Spleen (tissue), 13 donors: ENCODE results near the gene TXNRD2. TPM values are rescaled to one million over a fixed set of nuclear protein-coding genes. Genes with fewer than 3 reads are reported as not detected.

ENCODE experiments used
- DNase-seq: peaks from one replicate; pipeline ENCODE4 v3.0.0-alpha.2; 2020
- H3K27ac ChIP-seq, 8 donors: fragments of 200-600 bp; sonication (generic) in 7 of 8; 1 replicate in 4 of 8; 2 replicates in 4 of 8; pipeline versions ENCODE4 v1.5.0 to v1.8.0; 2016 to 2021; ENCODE audit warnings: inconsistent platforms in 4 of 8, mild to moderate bottlenecking in 4 of 8, moderate library complexity in 1 of 8
- H3K27me3 ChIP-seq, 7 donors: fragments of 200-600 bp; sonication (generic) in 6 of 7; replicated peaks in 1 of 7; 1 replicate in 4 of 7; 2 replicates in 3 of 7; pipeline versions ENCODE4 v1.5.0 to v1.8.0; 2016 to 2021; ENCODE audit warnings: inconsistent platforms in 3 of 7, mild to moderate bottlenecking in 1 of 7
- H3K36me3 ChIP-seq, 6 donors: fragments of 200-600 bp; sonication (generic) in 5 of 6; 1 replicate in 4 of 6; 2 replicates in 2 of 6; pipeline versions ENCODE4 v1.5.0 to v1.8.0; 2016 to 2021; ENCODE audit warnings: inconsistent platforms in 2 of 6
- H3K4me1 ChIP-seq, 6 donors: fragments of 200-600 bp; sonication (generic) in 5 of 6; 1 replicate in 3 of 6; 2 replicates in 3 of 6; pipeline versions ENCODE4 v1.5.0 to v1.8.0; 2016 to 2021; ENCODE audit warnings: inconsistent platforms in 3 of 6
- H3K4me3 ChIP-seq, 8 donors: fragments of 200-600 bp; sonication (generic) in 7 of 8; 1 replicate in 4 of 8; 2 replicates in 4 of 8; pipeline versions ENCODE4 v1.5.0 to v1.8.0; 2016 to 2021; ENCODE audit warnings: inconsistent platforms in 4 of 8, mild to moderate bottlenecking in 4 of 8, moderate library complexity in 2 of 8
- H3K9me3 ChIP-seq, 8 donors: fragments of 200-600 bp; sonication (generic) in 7 of 8; 1 replicate in 4 of 8; 2 replicates in 4 of 8; pipeline versions ENCODE4 v1.5.0 to v1.8.0; 2016 to 2021; ENCODE audit warnings: inconsistent platforms in 4 of 8
- POLR2A ChIP-seq, 3 donors: fragments of 450-650 bp; IDR thresholded peaks; one replicate each; pipeline ENCODE4 v1.5.1; 2017; ENCODE audit warnings: antibody characterized with exemption in 3 of 3, mild to moderate bottlenecking in 1 of 3
- POLR2AphosphoS5 ChIP-seq, 3 donors: sonication (generic); formaldehyde crosslinking; IDR thresholded peaks; one replicate each; pipeline ENCODE4 v1.5.1; 2017; ENCODE audit warnings: antibody characterized with exemption in 3 of 3
- WGBS, 5 donors: extraction: QIAGEN DNeasy Blood & Tissue Kit in 3 of 5; methylation state at CpG; one replicate each; pipeline versions ENCODE4 v1.1.5 to v1.1.7; 2013 to 2018; 5-methylcytosine and 5-hydroxymethylcytosine counted together
- intact Hi-C: fragments of 100-400 bp; cut with DNase I; formaldehyde crosslinking; loops from one replicate; pipeline ENCODE4 v1.15.0; 2023; ENCODE audit warnings: low total_unique reads
- long read RNA-seq, 2 donors: transcript quantifications; one replicate each; lab custom pipeline, GENCODE V29; 2026
- polyA plus RNA-seq, 3 donors: library from polyadenylated mRNA; stranded (reverse); fragments of 200-250 nt; gene quantifications; one replicate each; pipeline ENCODE4 v1.2.1, GENCODE V29; 2013
- total RNA-seq, 7 donors: library from RNA; depleted of rRNA in 3 of 7; stranded (reverse); fragments of >200 nt in 3 of 7; fragmentation: NEBNext Ultra II Directional in 4 of 7; extraction: Animal tissue kit (Norgen Biotek cat#: 25700) in 4 of 7; gene quantifications; one replicate each; pipeline versions ENCODE4 v1.1.0 to v1.2.1, GENCODE V29; 2016 to 2021
- TF ChIP-seq, protein P1 (sequence below), 11 experiments: fragments of 200-600 bp in 7 of 11; fragments of 450-650 bp in 4 of 11; sonication (generic) in 4 of 11; IDR thresholded peaks in 8 of 11; conservative IDR thresholded peaks in 3 of 11; 1 replicate in 7 of 11; 2 replicates in 4 of 11; pipeline versions ENCODE4 v1.4.0 to v1.8.0; 2016 to 2021; ENCODE audit warnings: antibody characterized with exemption in 11 of 11, inconsistent platforms in 4 of 11, mild to moderate bottlenecking in 1 of 11
- donor health status: healthy with polysubstance abuse.
- donor health status: DM: no; HTN: no; CAD: no; lungs with moderate emphysema.
- donor health status: DM: no; HTN: no; CAD: no.
- donor health status: Bipolar disorder and iron deficiency.
- donor health status: healthy.
- donor health status: DM: no; HTN: no; CAD: no.
- donor health status: DM: yes; HTN: yes; CAD: no.

Gene TXNRD2
- total RNA-seq (10 to 100 TPM; 21.6 to 44.8 (median 34.9) TPM), polyA plus RNA-seq (10 to 100 TPM; 23.3 to 45.9 (median 45.0) TPM)
- long read RNA-seq, donor 1, partial matches to known transcripts = 129 of 184 reads
- long read RNA-seq, donor 1, other reads (novel, unspliced or antisense) = 53 of 184 reads
- long read RNA-seq, donor 2, partial matches to known transcripts = 0 of 3 reads
- long read RNA-seq, donor 2, other reads (novel, unspliced or antisense) = 0 of 3 reads

DNA sequence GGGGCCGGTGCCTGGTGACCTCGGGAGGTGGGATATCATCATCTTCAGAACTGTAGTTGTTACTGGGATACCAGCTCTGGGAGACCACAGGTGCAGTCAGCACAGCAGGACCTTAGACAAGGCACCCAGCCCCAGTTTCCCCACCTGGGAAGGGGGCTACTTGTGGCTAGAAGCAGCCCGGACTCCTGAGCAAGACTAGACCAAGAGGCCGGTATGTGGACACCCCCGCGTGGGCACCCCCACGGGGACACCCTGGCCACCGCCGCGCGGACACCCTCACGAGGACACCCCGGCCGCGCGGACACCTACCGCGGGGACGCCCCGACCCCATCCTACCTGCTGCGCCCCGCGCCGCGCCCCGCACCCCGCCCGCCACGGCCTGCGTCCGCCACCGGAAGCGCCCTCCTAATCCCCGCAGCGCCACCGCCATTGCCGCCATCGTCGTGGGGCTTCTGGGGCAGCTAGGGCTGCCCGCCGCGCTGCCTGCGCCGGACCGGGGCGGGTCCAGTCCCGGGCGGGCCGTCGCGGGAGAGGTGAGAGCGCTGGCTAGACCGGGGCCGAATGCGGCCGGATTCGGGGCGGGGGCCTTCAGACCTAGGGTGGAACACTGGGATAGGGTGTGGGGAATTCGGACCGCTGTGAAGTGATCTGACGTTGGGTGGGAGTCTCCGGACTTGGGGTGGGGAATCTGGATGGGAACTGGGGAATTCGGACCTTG is at the start of gene TXNRD2, which contains the start of gene COMT:
TXNRD2 (minus strand) TSS at position 454 of the 718 bp plus-strand sequence; CDS start at position 439, 15 bp downstream.
COMT (plus strand) TSS at position 408 of the 718 bp plus-strand sequence. CDS start 20,755 bp downstream, outside the sequence.
- Histone ChIP-seq H3K27ac (peak within 1 kb of the TSS; percentile 76 to 95 (median 90)), H3K9me3 (peaks cover 0 to 2% (median under 1%) of the 10 kb centered on the region in 8 donors), H3K4me3 (peak within 1 kb of the TSS; percentile 64 to 81 (median 74)), H3K36me3 (peaks cover 0 to 14% (median 0%) of the 10 kb centered on the region in 6 donors), H3K4me1 (peaks cover 23 to 83% (median 41%) of the 10 kb centered on the region in 6 donors), H3K27me3 (no peaks in the 10 kb centered on the region)
- intact Hi-C loops = no loop called here
- WGBS, 5 donors = 0 to 2% (median 1%) methylated on average over 39 to 63 of the region's 63 CpGs
- peak; percentile 95 for DNase-seq
- TF ChIP-seq POLR2AphosphoS5 (IDR thresholded peaks at IDR 0.05) (peak; percentile 78 to 84 (median 84)), POLR2A (IDR thresholded peaks at IDR 0.05) (peak in 1 of 3 donors; percentile 43)
- TF ChIP-seq, protein P1, sequence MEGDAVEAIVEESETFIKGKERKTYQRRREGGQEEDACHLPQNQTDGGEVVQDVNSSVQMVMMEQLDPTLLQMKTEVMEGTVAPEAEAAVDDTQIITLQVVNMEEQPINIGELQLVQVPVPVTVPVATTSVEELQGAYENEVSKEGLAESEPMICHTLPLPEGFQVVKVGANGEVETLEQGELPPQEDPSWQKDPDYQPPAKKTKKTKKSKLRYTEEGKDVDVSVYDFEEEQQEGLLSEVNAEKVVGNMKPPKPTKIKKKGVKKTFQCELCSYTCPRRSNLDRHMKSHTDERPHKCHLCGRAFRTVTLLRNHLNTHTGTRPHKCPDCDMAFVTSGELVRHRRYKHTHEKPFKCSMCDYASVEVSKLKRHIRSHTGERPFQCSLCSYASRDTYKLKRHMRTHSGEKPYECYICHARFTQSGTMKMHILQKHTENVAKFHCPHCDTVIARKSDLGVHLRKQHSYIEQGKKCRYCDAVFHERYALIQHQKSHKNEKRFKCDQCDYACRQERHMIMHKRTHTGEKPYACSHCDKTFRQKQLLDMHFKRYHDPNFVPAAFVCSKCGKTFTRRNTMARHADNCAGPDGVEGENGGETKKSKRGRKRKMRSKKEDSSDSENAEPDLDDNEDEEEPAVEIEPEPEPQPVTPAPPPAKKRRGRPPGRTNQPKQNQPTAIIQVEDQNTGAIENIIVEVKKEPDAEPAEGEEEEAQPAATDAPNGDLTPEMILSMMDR (IDR thresholded peaks at IDR 0.05 in 8 of 11, conservative IDR thresholded peaks at IDR 0.05 in 3 of 11) = peak in 1 of 11 experiments; percentile 15

DNA sequence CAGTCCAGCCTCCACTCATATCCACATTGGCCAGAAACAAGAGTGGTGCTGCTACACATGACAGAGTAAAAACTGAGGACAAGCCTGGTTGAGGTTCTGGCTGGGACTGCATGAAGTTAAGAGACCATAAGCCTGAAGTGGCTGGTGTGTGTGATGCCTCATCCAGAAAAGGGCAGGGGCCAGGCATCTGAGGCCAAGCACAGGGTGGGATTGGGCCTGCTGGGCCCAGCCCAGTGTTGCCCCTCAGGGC is 49.7 kb upstream of the TXNRD2 start:
- Histone ChIP-seq H3K4me1 (peaks cover under 1 to 44% (median 19%) of the 10 kb centered on the region in 6 donors), H3K9me3 (no peaks in the 10 kb centered on the region), H3K4me3 (no peak overlapping the region), H3K27me3 (peaks cover 0 to 2% (median 0%) of the 10 kb centered on the region in 7 donors), H3K36me3 (no peaks in the 10 kb centered on the region), H3K27ac (peak overlapping the region in 7 of 8 donors; percentile 29 to 86 (median 83))
- no peak for TF ChIP-seq POLR2AphosphoS5 (IDR thresholded peaks at IDR 0.05)
- TF ChIP-seq, protein P1 (IDR thresholded peaks at IDR 0.05 in 8 of 11, conservative IDR thresholded peaks at IDR 0.05 in 3 of 11) = no peak
- no peak for DNase-seq
- intact Hi-C loops = no loop called here

DNA sequence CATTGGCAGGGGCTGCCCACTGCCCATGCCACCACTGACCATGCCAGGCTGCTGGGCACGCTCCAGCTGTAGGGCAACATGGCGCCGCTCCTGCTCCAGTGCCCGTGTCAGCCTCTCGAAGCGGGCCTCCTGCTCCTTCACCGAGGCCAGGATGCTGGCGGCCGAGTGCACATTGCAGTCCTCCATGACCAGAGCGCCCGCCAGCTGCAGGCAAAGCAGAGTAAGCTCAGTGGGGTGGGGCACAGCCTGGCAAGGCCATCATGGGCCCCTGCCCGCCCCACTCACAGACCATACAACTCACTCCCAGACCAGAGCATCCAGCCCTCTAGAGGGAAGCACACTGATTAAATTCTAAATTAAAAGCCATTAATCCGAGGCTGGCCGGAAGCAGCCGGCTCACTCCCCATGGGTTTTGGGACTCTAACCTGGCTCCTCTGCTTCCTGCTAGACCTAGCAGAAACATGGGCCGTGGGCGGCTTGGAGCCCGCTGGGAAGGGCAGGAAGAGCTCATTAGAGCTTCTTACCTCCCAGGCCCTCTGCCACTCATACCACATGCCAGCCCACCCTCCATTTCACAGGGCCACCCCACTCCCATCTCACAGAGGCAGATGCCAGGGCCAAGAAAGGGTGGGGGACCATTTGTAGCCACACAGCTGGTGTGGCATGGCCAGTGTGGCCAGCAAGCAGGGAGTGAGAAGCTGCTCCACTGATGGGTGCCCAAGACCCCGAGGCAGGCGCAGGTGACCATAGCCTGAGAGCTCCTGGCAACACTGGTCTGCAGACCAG is 49.2 kb upstream of the TXNRD2 start:
- DNase-seq = no peak
- intact Hi-C loops = no loop called here
- WGBS, 5 donors = 86 to 93% (median 90%) methylated on average over 17 to 20 of the region's 20 CpGs
- TF ChIP-seq, protein P1 (IDR thresholded peaks at IDR 0.05 in 8 of 11, conservative IDR thresholded peaks at IDR 0.05 in 3 of 11) = no peak
- Histone ChIP-seq H3K27me3 (peaks cover 0 to 7% (median 0%) of the 10 kb centered on the region in 7 donors), H3K4me1 (peaks cover 4 to 46% (median 24%) of the 10 kb centered on the region in 6 donors), H3K36me3 (no peaks in the 10 kb centered on the region), H3K27ac (peak overlapping the region in 6 of 8 donors; percentile 29 to 86 (median 84)), H3K9me3 (no peaks in the 10 kb centered on the region), H3K4me3 (no peak overlapping the region)
